Measurements from ENCODE around the gene CAPN12. TPM values are rescaled to one million over a fixed set of nuclear protein-coding genes. Genes with fewer than 3 reads are reported as not detected.
A peak's percentile ranks its signal among the peaks of the same experiment; 100 is the strongest.
"Not testable (repeated sequence)": the region's sequence is repeated elsewhere in the genome, so short reads cannot be mapped to it uniquely, and the experiment has no call there.

CAPN12 gene, protein sequence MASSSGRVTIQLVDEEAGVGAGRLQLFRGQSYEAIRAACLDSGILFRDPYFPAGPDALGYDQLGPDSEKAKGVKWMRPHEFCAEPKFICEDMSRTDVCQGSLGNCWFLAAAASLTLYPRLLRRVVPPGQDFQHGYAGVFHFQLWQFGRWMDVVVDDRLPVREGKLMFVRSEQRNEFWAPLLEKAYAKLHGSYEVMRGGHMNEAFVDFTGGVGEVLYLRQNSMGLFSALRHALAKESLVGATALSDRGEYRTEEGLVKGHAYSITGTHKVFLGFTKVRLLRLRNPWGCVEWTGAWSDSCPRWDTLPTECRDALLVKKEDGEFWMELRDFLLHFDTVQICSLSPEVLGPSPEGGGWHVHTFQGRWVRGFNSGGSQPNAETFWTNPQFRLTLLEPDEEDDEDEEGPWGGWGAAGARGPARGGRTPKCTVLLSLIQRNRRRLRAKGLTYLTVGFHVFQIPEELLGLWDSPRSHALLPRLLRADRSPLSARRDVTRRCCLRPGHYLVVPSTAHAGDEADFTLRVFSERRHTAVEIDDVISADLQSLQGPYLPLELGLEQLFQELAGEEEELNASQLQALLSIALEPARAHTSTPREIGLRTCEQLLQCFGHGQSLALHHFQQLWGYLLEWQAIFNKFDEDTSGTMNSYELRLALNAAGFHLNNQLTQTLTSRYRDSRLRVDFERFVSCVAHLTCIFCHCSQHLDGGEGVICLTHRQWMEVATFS
- total RNA-seq (1 to 10 TPM; 6.8 to 9.0 TPM), total RNA-seq (4.4 to 8.6 reads per million in 2 donors)

GRCh38 chr19:38744298-38744681 is at the start of gene CAPN12:
Gene CAPN12, minus strand, starts transcription at chr19:38744474. Its CDS starts 309 bp downstream, at chr19:38744165.
- no peak for ATAC-seq
- H3K27me3 Mint-ChIP-seq, result no peaks in the 10 kb centered on the region
- peaks cover 9% of the 10 kb centered on the region for H3K4me1 Mint-ChIP-seq
- H3K4me3 Mint-ChIP-seq, result no peak within 1 kb of the TSS
- H3K9me3 ChIP-seq (ENCODE audit: control insufficient read depth, low read length, poor library complexity, severe bottlenecking), result no peaks in the 10 kb centered on the region
- DNase-seq, result no peak
- H3K27ac Mint-ChIP-seq, result no peak within 1 kb of the TSS
- H3K36me3 Mint-ChIP-seq (ENCODE audit: low read depth), result no peaks in the 10 kb centered on the region

- H3K27me3 Mint-ChIP-seq, result no peaks in the 10 kb centered on the region
- H3K4me3 Mint-ChIP-seq, result no peak overlapping the region
- no peaks in the 10 kb centered on the region for H3K36me3 Mint-ChIP-seq (ENCODE audit: low read depth)
- ATAC-seq (no peak), DNase-seq (no peak)
- no peaks in the 10 kb centered on the region for H3K9me3 ChIP-seq (ENCODE audit: control insufficient read depth, low read length, poor library complexity, severe bottlenecking)
- H3K27ac Mint-ChIP-seq, result peak overlapping the region; percentile 8
- H3K4me1 Mint-ChIP-seq, result peaks cover 2% of the 10 kb centered on the region
Observed at GRCh38 chr19:38793671-38794070, 49.4 kb upstream of the CAPN12 start.

DNA sequence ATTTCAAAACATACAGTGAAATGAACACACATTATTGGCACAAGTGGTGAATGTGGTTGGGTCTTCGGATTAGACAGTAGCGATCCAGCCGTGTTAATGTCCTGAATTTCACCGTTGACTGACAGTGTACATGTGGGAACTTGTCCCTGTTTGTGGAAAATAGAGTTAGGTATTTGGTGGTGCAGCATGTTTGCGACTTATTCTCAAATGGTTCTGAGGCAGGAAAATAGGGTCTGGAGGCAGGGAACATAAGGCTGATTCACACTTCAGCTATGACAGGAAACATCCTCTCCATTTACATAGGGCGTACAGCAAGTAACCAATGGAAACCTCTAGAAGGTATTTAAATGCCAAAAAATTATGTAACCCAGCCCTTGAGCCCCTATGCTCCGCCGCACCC is 48.9 kb upstream of the CAPN12 start:
- DNase-seq, result no peak
- Mint-ChIP-seq H3K27me3 (no peaks in the 10 kb centered on the region), H3K36me3 (ENCODE audit: low read depth) (no peaks in the 10 kb centered on the region), H3K27ac (peak overlapping the region; percentile 8), H3K4me3 (peak overlapping the region; percentile 59), H3K4me1 (peaks cover 2% of the 10 kb centered on the region)
- H3K9me3 ChIP-seq (ENCODE audit: control insufficient read depth, low read length, poor library complexity, severe bottlenecking), result no peaks in the 10 kb centered on the region
- ATAC-seq, result no peak

- Mint-ChIP-seq H3K36me3 (ENCODE audit: low read depth) (no peaks in the 10 kb centered on the region), H3K4me3 (peak overlapping the region; percentile 59), H3K27ac (no peak overlapping the region), H3K4me1 (peaks cover 2% of the 10 kb centered on the region), H3K27me3 (no peaks in the 10 kb centered on the region)
- H3K9me3 ChIP-seq (ENCODE audit: control insufficient read depth, low read length, poor library complexity, severe bottlenecking), result no peaks in the 10 kb centered on the region
- DNase-seq (peak in 1 of 3 donors; percentile 11), ATAC-seq (peak; percentile 30)
Observed at GRCh38 chr19:38792250-38793111, 48.2 kb upstream of the CAPN12 start.

DNA sequence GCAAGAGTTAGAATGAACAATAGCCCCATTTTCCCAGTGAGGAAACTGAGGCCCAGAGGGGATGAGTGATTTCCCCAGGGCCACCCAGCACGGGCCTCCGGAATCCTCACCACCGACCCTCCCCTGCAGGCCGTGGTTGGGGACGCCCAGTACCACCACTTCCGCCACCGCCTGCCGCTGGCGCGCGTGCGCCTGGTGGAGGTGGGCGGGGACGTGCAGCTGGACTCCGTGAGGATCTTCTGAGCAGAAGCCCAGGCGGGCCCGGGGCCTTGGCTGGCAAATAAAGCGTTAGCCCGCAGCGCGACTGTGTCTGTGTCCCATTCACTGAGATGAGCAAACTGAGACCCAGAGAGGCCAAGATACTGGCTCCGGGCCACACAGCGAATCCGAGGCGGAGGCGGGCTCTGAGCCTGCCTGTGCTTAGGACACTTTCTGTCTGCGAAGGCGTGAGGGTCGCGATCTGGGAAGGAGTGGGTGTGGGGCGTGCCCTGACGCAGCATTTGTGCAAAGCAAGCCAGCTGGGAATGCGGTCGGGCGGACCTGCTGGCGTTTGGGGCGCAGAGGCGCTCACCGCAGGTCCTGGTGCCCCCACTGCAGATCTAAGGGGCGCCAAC is 47.3 kb upstream of the CAPN12 start:
- H3K27me3 Mint-ChIP-seq; H3K4me1 Mint-ChIP-seq; DNase-seq; H3K27ac Mint-ChIP-seq; H3K9me3 ChIP-seq (ENCODE audit: control insufficient read depth, low read length, poor library complexity, severe bottlenecking); H3K36me3 Mint-ChIP-seq (ENCODE audit: low read depth); H3K4me3 Mint-ChIP-seq: not testable (repeated sequence)
- peak; percentile 94 for ATAC-seq

- not testable (repeated sequence) for H3K4me3 Mint-ChIP-seq; ATAC-seq; H3K27ac Mint-ChIP-seq; H3K27me3 Mint-ChIP-seq; H3K36me3 Mint-ChIP-seq (ENCODE audit: low read depth); DNase-seq; H3K9me3 ChIP-seq (ENCODE audit: control insufficient read depth, low read length, poor library complexity, severe bottlenecking); H3K4me1 Mint-ChIP-seq
Observed at GRCh38 chr19:38790507-38791403, 46.5 kb upstream of the CAPN12 start.

DNA sequence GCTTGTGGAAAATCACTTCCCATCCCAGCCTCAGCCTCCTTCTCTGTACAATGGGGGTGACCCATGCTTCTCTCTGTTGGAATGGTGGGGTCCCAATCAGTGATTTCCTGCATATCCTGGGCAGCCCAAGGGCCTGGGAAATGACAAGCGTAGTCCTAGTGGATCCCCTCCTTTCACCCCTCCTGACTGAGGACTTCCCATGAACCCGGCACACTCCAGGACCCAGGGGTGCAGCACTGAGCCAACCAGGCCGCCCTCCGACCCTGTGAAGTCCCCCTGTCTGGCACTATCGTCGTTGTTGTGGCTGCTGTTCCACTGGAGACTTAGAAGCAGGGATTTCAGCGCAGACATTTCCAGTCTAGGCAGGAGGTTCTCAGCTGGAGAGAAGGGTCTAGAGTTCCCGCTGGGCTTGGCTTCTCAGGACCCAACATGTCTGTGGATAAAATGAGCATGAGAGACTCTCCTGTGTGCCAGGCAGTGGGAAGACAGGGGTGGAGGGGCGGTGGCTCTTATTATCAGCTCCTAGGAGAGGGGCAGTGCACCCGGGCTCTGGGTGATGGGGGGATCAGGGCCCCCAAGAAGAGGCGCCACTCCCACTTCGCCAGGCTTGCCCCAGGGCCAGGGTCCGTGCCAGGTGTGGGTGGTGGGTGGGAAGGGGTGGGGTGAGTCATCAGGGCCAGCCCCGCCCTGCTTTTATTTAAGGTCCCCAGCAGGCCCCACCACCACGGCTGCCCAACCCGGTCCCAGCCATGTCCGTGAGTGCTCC is 44.4 kb upstream of the CAPN12 start, which contains the start of gene LGALS7B:
Gene LGALS7B (plus strand): TSS at position 723 of the 766 bp plus-strand sequence. CDS start 27 bp downstream, at position 750.
- DNase-seq (no peak), ATAC-seq (no peak)
- no peaks in the 10 kb centered on the region for H3K36me3 Mint-ChIP-seq (ENCODE audit: low read depth)
- H3K9me3 ChIP-seq (ENCODE audit: control insufficient read depth, low read length, poor library complexity, severe bottlenecking), result no peaks in the 10 kb centered on the region
- no peak within 1 kb of the TSS for H3K27ac Mint-ChIP-seq
- peaks cover 2% of the 10 kb centered on the region for H3K4me1 Mint-ChIP-seq
- H3K4me3 Mint-ChIP-seq, result no peak within 1 kb of the TSS
- no peaks in the 10 kb centered on the region for H3K27me3 Mint-ChIP-seq

GRCh38 chr19:38786572-38787265 is 42.4 kb upstream of the CAPN12 start:
- Mint-ChIP-seq H3K4me1 (no peaks in the 10 kb centered on the region), H3K4me3 (no peak overlapping the region), H3K36me3 (ENCODE audit: low read depth) (no peaks in the 10 kb centered on the region), H3K27ac (no peak overlapping the region), H3K27me3 (no peaks in the 10 kb centered on the region)
- DNase-seq (no peak), ATAC-seq (no peak)
- H3K9me3 ChIP-seq (ENCODE audit: control insufficient read depth, low read length, poor library complexity, severe bottlenecking), result no peaks in the 10 kb centered on the region

DNA sequence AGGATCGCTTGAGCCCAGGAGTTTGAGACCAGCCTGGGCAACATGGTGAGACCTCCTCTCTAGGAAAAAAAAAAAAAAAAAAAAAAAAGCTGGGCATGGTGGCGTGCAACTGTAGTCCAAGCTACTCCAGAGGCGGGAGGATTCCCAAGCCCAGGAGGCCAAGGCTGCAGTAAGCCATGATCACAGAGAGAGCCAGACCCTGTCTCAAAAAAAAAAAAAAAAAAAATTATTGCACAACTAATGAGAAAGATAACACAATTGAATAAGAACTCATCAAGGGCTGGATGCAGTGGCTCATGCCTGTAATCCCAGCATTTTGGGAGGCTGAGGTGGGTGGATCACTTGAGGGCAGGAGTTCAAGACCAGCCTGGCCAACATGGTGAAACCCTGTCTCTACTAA is 41.8 kb upstream of the CAPN12 start:
- H3K27ac Mint-ChIP-seq; H3K9me3 ChIP-seq (ENCODE audit: control insufficient read depth, low read length, poor library complexity, severe bottlenecking); H3K4me1 Mint-ChIP-seq; H3K27me3 Mint-ChIP-seq; ATAC-seq; H3K36me3 Mint-ChIP-seq (ENCODE audit: low read depth); DNase-seq; H3K4me3 Mint-ChIP-seq: not testable (repeated sequence)

DNA sequence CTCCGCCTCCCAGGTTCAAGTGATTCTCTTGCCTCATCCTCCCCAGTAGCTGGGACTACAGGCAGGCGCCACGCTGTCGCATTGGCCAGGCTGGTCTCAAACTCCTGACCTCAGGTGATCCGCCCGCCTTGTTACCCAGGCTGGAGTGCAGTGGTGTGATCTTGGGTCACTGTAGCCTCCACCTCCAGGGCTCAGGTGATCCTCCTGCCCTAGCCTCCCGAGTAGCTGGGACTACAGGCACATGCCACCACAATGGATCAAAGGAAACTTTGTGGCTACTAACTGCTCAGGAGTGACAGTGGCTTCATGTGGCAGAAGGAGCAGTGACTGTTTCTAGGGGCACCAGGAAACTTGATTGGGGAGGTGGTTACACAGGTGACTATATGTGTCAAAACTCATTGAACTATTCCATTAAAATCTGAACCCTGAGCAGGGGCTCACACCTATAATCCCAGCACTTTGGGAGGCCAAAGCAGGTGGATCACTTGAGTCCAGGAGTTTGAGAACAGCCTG is 41.0 kb upstream of the CAPN12 start:
- DNase-seq, result no peak
- H3K27me3 Mint-ChIP-seq, result no peaks in the 10 kb centered on the region
- H3K4me3 Mint-ChIP-seq, result no peak overlapping the region
- H3K27ac Mint-ChIP-seq, result no peak overlapping the region
- ATAC-seq, result no peak
- H3K36me3 Mint-ChIP-seq (ENCODE audit: low read depth), result no peaks in the 10 kb centered on the region
- H3K4me1 Mint-ChIP-seq, result no peaks in the 10 kb centered on the region
- H3K9me3 ChIP-seq (ENCODE audit: control insufficient read depth, low read length, poor library complexity, severe bottlenecking), result no peaks in the 10 kb centered on the region

DNA sequence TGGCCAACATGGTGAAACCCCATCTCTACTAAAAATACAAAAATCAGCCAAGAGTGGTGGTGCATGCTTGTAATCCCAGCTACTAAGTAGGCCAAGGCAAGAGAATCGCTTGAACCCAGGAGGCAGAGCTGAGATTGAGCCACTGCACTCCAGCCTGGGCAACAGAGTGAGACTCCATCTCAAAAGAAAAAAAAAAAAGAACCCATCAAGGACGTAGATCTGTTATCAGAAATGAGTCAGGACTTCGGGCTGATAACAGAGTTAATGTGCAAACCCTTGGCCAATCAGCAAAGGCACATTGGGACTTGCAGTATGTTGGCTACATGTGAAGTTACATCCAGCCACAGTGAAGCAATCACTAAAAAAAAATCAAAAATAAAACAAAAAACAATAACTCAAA is 40.0 kb upstream of the CAPN12 start:
- no peak for DNase-seq
- no peaks in the 10 kb centered on the region for H3K9me3 ChIP-seq (ENCODE audit: control insufficient read depth, low read length, poor library complexity, severe bottlenecking)
- Mint-ChIP-seq H3K4me1 (no peaks in the 10 kb centered on the region), H3K36me3 (ENCODE audit: low read depth) (no peaks in the 10 kb centered on the region), H3K27me3 (no peaks in the 10 kb centered on the region), H3K4me3 (no peak overlapping the region), H3K27ac (no peak overlapping the region)
- no peak for ATAC-seq

Data from T-helper 17 cell (primary cell).